ENCODE results near the gene ABLIM1.

Gene ABLIM1

DNA sequence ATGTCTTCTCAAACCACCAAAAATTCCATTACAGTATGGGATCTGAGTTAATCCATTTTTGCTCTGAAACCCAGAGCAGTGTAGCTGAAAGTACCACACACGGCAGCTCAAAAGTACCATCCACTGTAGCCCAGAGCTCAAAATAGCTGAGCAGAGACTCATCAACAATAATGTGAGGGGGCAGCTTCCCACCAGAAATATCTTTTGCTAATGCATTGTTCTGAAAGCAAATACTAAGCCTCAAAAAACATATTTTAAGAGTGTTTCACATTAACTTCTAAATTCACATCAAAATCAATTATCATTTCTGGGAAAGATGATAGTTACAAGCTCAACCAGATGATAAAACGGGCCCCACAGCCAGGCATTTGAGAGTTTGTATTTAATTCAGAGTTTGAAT lies 73.7 kb downstream of the ABLIM1 start:
- no peaks in the 10 kb centered on the region for H3K9me2 ChIP-seq (replicated peaks; ENCODE audit: insufficient read depth, low read length)
- no peak overlapping the region for H3K4me3 ChIP-seq (ENCODE audit: low read length)
- no peak overlapping the region for H2AFZ ChIP-seq (ENCODE audit: low read length)
- DNase-seq: no peak
- H3F3A ChIP-seq (ENCODE audit: insufficient read depth, low read length): no peaks in the 10 kb centered on the region
- TF ChIP-seq, protein P1, sequence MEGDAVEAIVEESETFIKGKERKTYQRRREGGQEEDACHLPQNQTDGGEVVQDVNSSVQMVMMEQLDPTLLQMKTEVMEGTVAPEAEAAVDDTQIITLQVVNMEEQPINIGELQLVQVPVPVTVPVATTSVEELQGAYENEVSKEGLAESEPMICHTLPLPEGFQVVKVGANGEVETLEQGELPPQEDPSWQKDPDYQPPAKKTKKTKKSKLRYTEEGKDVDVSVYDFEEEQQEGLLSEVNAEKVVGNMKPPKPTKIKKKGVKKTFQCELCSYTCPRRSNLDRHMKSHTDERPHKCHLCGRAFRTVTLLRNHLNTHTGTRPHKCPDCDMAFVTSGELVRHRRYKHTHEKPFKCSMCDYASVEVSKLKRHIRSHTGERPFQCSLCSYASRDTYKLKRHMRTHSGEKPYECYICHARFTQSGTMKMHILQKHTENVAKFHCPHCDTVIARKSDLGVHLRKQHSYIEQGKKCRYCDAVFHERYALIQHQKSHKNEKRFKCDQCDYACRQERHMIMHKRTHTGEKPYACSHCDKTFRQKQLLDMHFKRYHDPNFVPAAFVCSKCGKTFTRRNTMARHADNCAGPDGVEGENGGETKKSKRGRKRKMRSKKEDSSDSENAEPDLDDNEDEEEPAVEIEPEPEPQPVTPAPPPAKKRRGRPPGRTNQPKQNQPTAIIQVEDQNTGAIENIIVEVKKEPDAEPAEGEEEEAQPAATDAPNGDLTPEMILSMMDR (IDR thresholded peaks at IDR 0.05; ENCODE audit: low read length): no peak
- no peak for TF ChIP-seq EZH2phosphoT487 (IDR thresholded peaks at IDR 0.05; ENCODE audit: low read length)
- no peak for TF ChIP-seq EZH2 (optimal IDR thresholded peaks at IDR 0.05; ENCODE audit: low read depth, low read length)
- H3K4me1 ChIP-seq (ENCODE audit: low read length): no peaks in the 10 kb centered on the region
- no peaks in the 10 kb centered on the region for H4K20me1 ChIP-seq (ENCODE audit: insufficient read depth, low read length)
- H3K36me3 ChIP-seq (replicated peaks; ENCODE audit: insufficient read depth, low read length): no peaks in the 10 kb centered on the region
- H3K9me3 ChIP-seq (replicated peaks; ENCODE audit: insufficient read depth, low read length): no peaks in the 10 kb centered on the region; the same call in 1 of the 2 replicates
- H3K4me2 ChIP-seq (ENCODE audit: low read depth, low read length): no peak overlapping the region
- no peak overlapping the region for H3K27ac ChIP-seq (ENCODE audit: low read length)
- no peaks in the 10 kb centered on the region for H3K27me3 ChIP-seq (replicated peaks; ENCODE audit: insufficient read depth, low read length)
- H3K79me2 ChIP-seq (ENCODE audit: low read length): no peaks in the 10 kb centered on the region
- H3K9ac ChIP-seq (ENCODE audit: low read length): no peak overlapping the region

DNA sequence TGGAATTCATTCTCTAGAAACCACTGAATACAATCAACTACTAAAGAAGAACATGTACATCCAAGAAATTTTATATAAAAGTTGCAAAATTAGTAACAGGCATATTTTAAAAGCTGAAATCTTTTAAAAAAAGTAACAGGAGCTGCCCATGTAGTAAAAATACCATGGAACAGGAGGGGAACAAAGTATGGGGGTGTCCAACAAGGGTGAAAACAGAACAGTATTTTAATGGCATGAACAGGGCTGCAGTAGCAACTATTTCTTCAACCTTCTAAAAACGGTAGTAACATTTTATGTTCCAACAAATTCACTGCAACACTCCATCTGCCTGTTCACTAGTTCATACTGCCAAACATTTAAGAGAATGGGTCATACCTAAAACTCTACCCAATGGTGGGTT lies 77.0 kb downstream of the ABLIM1 start:
- no peaks in the 10 kb centered on the region for H4K20me1 ChIP-seq (ENCODE audit: insufficient read depth, low read length)
- no peak overlapping the region for H3K27ac ChIP-seq (ENCODE audit: low read length)
- DNase-seq: no peak
- no peak overlapping the region for H3K4me2 ChIP-seq (ENCODE audit: low read depth, low read length)
- no peaks in the 10 kb centered on the region for H3K9me2 ChIP-seq (replicated peaks; ENCODE audit: insufficient read depth, low read length)
- H3K79me2 ChIP-seq (ENCODE audit: low read length): no peaks in the 10 kb centered on the region
- H3K4me3 ChIP-seq (ENCODE audit: low read length): no peak overlapping the region
- TF ChIP-seq EZH2 (optimal IDR thresholded peaks at IDR 0.05; ENCODE audit: low read depth, low read length) (no peak), EZH2phosphoT487 (IDR thresholded peaks at IDR 0.05; ENCODE audit: low read length) (no peak)
- TF ChIP-seq, protein P1 (IDR thresholded peaks at IDR 0.05; ENCODE audit: low read length): no peak
- H3K9me3 ChIP-seq (replicated peaks; ENCODE audit: insufficient read depth, low read length): no peaks in the 10 kb centered on the region; the same call in 1 of the 2 replicates
- H3K4me1 ChIP-seq (ENCODE audit: low read length): no peaks in the 10 kb centered on the region
- no peaks in the 10 kb centered on the region for H3K36me3 ChIP-seq (replicated peaks; ENCODE audit: insufficient read depth, low read length)
- no peak overlapping the region for H3K9ac ChIP-seq (ENCODE audit: low read length)
- H3K27me3 ChIP-seq (replicated peaks; ENCODE audit: insufficient read depth, low read length): no peaks in the 10 kb centered on the region
- no peaks in the 10 kb centered on the region for H3F3A ChIP-seq (ENCODE audit: insufficient read depth, low read length)
- no peak overlapping the region for H2AFZ ChIP-seq (ENCODE audit: low read length)

DNA sequence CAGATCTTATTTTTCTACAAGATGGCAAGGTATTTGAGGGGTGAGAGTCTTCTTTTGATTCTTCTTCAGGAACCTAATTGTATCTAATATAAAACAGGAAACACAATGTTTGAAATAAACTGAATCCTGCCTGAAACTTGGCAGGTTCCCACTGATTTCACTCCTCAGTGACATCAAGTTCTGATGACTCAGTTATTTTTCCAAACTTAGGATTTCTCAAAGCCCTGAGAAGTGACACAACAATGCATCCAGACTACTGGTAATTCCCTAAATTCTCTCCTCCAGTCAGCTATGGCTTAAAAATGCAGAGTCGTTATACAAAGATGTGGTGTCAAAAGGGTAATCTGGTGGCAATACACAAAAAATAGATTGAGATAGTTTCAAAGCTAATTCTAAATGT lies 80.9 kb downstream of the ABLIM1 start:
- Histone ChIP-seq H3F3A (ENCODE audit: insufficient read depth, low read length) (no peaks in the 10 kb centered on the region), H3K9me2 (replicated peaks; ENCODE audit: insufficient read depth, low read length) (no peaks in the 10 kb centered on the region), H3K4me3 (ENCODE audit: low read length) (no peak overlapping the region), H3K36me3 (replicated peaks; ENCODE audit: insufficient read depth, low read length) (no peaks in the 10 kb centered on the region), H3K4me1 (ENCODE audit: low read length) (no peaks in the 10 kb centered on the region), H4K20me1 (ENCODE audit: insufficient read depth, low read length) (no peaks in the 10 kb centered on the region), H2AFZ (ENCODE audit: low read length) (no peak overlapping the region), H3K4me2 (ENCODE audit: low read depth, low read length) (no peak overlapping the region), H3K79me2 (ENCODE audit: low read length) (no peaks in the 10 kb centered on the region), H3K27me3 (replicated peaks; ENCODE audit: insufficient read depth, low read length) (no peaks in the 10 kb centered on the region), H3K9ac (ENCODE audit: low read length) (no peak overlapping the region), H3K27ac (ENCODE audit: low read length) (no peak overlapping the region), H3K9me3 (replicated peaks; ENCODE audit: insufficient read depth, low read length) (no peaks in the 10 kb centered on the region; the same call in 1 of the 2 replicates)
- TF ChIP-seq EZH2phosphoT487 (IDR thresholded peaks at IDR 0.05; ENCODE audit: low read length): no peak
- no peak for TF ChIP-seq EZH2 (optimal IDR thresholded peaks at IDR 0.05; ENCODE audit: low read depth, low read length)
- TF ChIP-seq, protein P1 (IDR thresholded peaks at IDR 0.05; ENCODE audit: low read length): no peak
- no peak for DNase-seq

Measured in MM.1S (cell line).